K562 (cell line): Measurements from ENCODE around the gene APC2. TPM values are rescaled to one million over a fixed set of nuclear protein-coding genes. Genes with fewer than 3 reads are reported as not detected.

Source experiments
- CBX1 ChIP-seq: sonication (generic); IDR thresholded peaks from 2 replicates; pipeline ENCODE4 v1.6.1; 2016; ENCODE audit warnings: antibody characterized with exemption, low read depth, mild to moderate bottlenecking
- HBP1 ChIP-seq: fragments of 450-650 bp; formaldehyde crosslinking; IDR thresholded peaks from 2 replicates; pipeline ENCODE4 v1.4.0; 2022; ENCODE audit warnings: missing genetic modification characterization
- HDGF ChIP-seq: fragments of 450-650 bp; IDR thresholded peaks from 2 replicates; pipeline ENCODE4 v1.6.1; 2016
- HNRNPL ChIP-seq: fragments of 200-400 bp; formaldehyde crosslinking; IDR thresholded peaks from 2 replicates; pipeline ENCODE4 v1.6.1; 2017; ENCODE audit warnings: low read depth, mild to moderate bottlenecking, low read length
- KDM1A ChIP-seq, 2 experiments: fragments of 450-650 bp; IDR thresholded peaks; 2 replicates each; pipeline ENCODE4 v1.6.1; 2016; ENCODE audit warnings: mild to moderate bottlenecking in 2 of 2
- MTA3 ChIP-seq: fragments of 450-650 bp; formaldehyde crosslinking; IDR thresholded peaks from 2 replicates; pipeline ENCODE4 v1.6.1; 2017; ENCODE audit warnings: mild to moderate bottlenecking, borderline replicate concordance
- NCOR1 ChIP-seq: fragments of 450-650 bp; IDR thresholded peaks from 2 replicates; pipeline ENCODE4 v1.6.1; 2016; ENCODE audit warnings: mild to moderate bottlenecking, moderate library complexity
- RFX5 ChIP-seq: IDR thresholded peaks from 2 replicates; pipeline ENCODE4 v1.6.1; 2011; ENCODE audit warnings: low read depth, mild to moderate bottlenecking, improper control_type of control experiment, low read length
- RHOXF2B ChIP-seq: fragments of 250-450 bp; sonication (Bioruptor Pico); conservative IDR thresholded peaks from 2 replicates; pipeline ENCODE4 v1.5.1; 2021
- SMARCA4 ChIP-seq: fragments of 450-650 bp; IDR thresholded peaks from 2 replicates; pipeline ENCODE4 v1.6.1; 2016
- SMARCC2 ChIP-seq: fragments of 450-650 bp; IDR thresholded peaks from 2 replicates; pipeline ENCODE4 v1.6.1; 2017; ENCODE audit warnings: antibody characterized with exemption, moderate library complexity, mild to moderate bottlenecking, low read depth
- TAF9B ChIP-seq: fragments of 450-650 bp; IDR thresholded peaks from 2 replicates; pipeline ENCODE4 v1.6.1; 2018; ENCODE audit warnings: mild to moderate bottlenecking; ENCODE audit not compliant: partially characterized antibody
- TSHZ1 ChIP-seq: fragments of 250-450 bp; sonication (Bioruptor Pico); IDR thresholded peaks from 2 replicates; pipeline ENCODE4 v1.4.0; 2020; ENCODE audit warnings: mild to moderate bottlenecking, moderate library complexity
- XRCC5 ChIP-seq: fragments of 200-400 bp; formaldehyde crosslinking; IDR thresholded peaks from 2 replicates; pipeline ENCODE4 v1.6.1; 2017; ENCODE audit warnings: low read depth, mild to moderate bottlenecking, low read length
- ZNF407 ChIP-seq: fragments of 450-650 bp; IDR thresholded peaks from 2 replicates; pipeline ENCODE4 v1.6.1; 2016; ENCODE audit warnings: low read depth
- ZNF436 ChIP-seq: fragments of 250-450, 450-650 bp; sonication (Bioruptor Pico); formaldehyde crosslinking; IDR thresholded peaks from 2 replicates; pipeline ENCODE4 v1.7.0; 2020; ENCODE audit warnings: mild to moderate bottlenecking
- polyA plus RNA-seq, 8 experiments: library from polyadenylated mRNA; depleted of rRNA in 4 of 8; stranded (reverse) in 5 of 8; unstranded in 3 of 8; fragments of >200 nt; fragmentation: Nextera tagmentation in 2 of 8; fragmentation: Illumina TruSeq in 1 of 8; extraction: Ambion mirVana in 2 of 8; extraction: Trizol in 1 of 8; gene quantifications; 2 replicates each; pipeline versions ENCODE4 v1.2.1 to v1.2.3, GENCODE V29; 2011 to 2014; ENCODE audit warnings: inconsistent platforms in 1 of 8, missing spikeins in 1 of 8
- total RNA-seq, 7 experiments: library from RNA; depleted of rRNA in 6 of 7; stranded (reverse); fragments of >200 nt in 6 of 7; fragmentation: Illumina TruSeq in 2 of 7; extraction: Trizol in 2 of 7; gene quantifications; 2 replicates each; pipeline versions ENCODE4 v1.2.1 to v1.2.3, GENCODE V29; 2011 to 2021; ENCODE audit warnings: low replicate concordance in 1 of 7

Gene APC2
- total and polyA plus RNA-seq, 9 of the 15 experiments (the other 6 are each of a cell fraction or from before 2014, with no cell fraction given), result 0.01 to 0.40 (median 0.05) TPM; not detected in 3

GRCh38 chr19:1490311-1491113, 40.6 kb downstream of the APC2 start, which contains the start of gene PCSK4 (continued):
- TF ChIP-seq HBP1 (CRISPR knock-in tag), result no peak
- TF ChIP-seq HNRNPL, result no peak
- TF ChIP-seq ZNF436 (CRISPR knock-in tag), result no peak
- no peak for TF ChIP-seq NCOR1
- no peak for TF ChIP-seq ZNF407
- no peak for TF ChIP-seq RFX5
- TF ChIP-seq TSHZ1 (CRISPR knock-in tag), result no peak
- TF ChIP-seq CBX1, result no peak; the same call in 1 of the 2 replicates
- peak; percentile 53; the same call in 1 of the 2 replicates for TF ChIP-seq XRCC5
- no peak for TF ChIP-seq TAF9B
- no peak for TF ChIP-seq SMARCA4
- TF ChIP-seq RHOXF2B (CRISPR knock-in tag), result no peak
- TF ChIP-seq SMARCC2, result no peak
- TF ChIP-seq MTA3, result peak; percentile 18; the same call in 1 of the 2 replicates
- TF ChIP-seq KDM1A (IDR thresholded peaks at IDR 0.05), result no peak
- peak; percentile 90 for TF ChIP-seq HDGF
